Measurements from ENCODE around the gene TMEM178B. TPM values are rescaled to one million over a fixed set of nuclear protein-coding genes. Genes with fewer than 3 reads are reported as not detected.

Gene TMEM178B
- total RNA-seq, 1 donor, result 0.09 TPM

- no peak for TF ChIP-seq CTCF (IDR thresholded peaks at IDR 0.05; ENCODE audit: insufficient read depth, low read length)
- no peak overlapping the region for H3K4me3 ChIP-seq (ENCODE audit: low read depth, low read length)
- no peak for DNase-seq (ENCODE audit: low read depth)
Observed at GRCh38 chr7:141153231-141153630, 79.4 kb downstream of the TMEM178B start.

- no peak for TF ChIP-seq CTCF (IDR thresholded peaks at IDR 0.05; ENCODE audit: insufficient read depth, low read length)
- H3K4me3 ChIP-seq (ENCODE audit: low read depth, low read length), result no peak overlapping the region
- no peak for DNase-seq (ENCODE audit: low read depth)
Observed at GRCh38 chr7:141154131-141154732, 80.4 kb downstream of the TMEM178B start.

- DNase-seq (ENCODE audit: low read depth), result no peak
- no peak overlapping the region for H3K4me3 ChIP-seq (ENCODE audit: low read depth, low read length)
- no peak for TF ChIP-seq CTCF (IDR thresholded peaks at IDR 0.05; ENCODE audit: insufficient read depth, low read length)
Observed at GRCh38 chr7:141156407-141156806, 82.5 kb downstream of the TMEM178B start.

- no peak for DNase-seq (ENCODE audit: low read depth)
- H3K4me3 ChIP-seq (ENCODE audit: low read depth, low read length), result no peak overlapping the region
- TF ChIP-seq CTCF (IDR thresholded peaks at IDR 0.05; ENCODE audit: insufficient read depth, low read length), result no peak
Observed at GRCh38 chr7:141157138-141157765, 83.4 kb downstream of the TMEM178B start.

- no peak overlapping the region for H3K4me3 ChIP-seq (ENCODE audit: low read depth, low read length)
- TF ChIP-seq CTCF (IDR thresholded peaks at IDR 0.05; ENCODE audit: insufficient read depth, low read length), result no peak
Observed at GRCh38 chr7:141158561-141158960, 84.7 kb downstream of the TMEM178B start.

GRCh38 chr7:141160246-141160860 is 86.5 kb downstream of the TMEM178B start:
- DNase-seq (ENCODE audit: low read depth), result no peak
- H3K4me3 ChIP-seq (ENCODE audit: low read depth, low read length), result no peak overlapping the region
- TF ChIP-seq CTCF (IDR thresholded peaks at IDR 0.05; ENCODE audit: insufficient read depth, low read length), result no peak

More at GRCh38 chr7:141158561-141158960, 84.7 kb downstream of the TMEM178B start:
- DNase-seq (ENCODE audit: low read depth), result peak; percentile 84

Measured in fibroblast of the aortic adventitia (primary cell).